ENCODE results near the gene OTOG. TPM values are rescaled to one million over a fixed set of nuclear protein-coding genes. Genes with fewer than 3 reads are reported as not detected.

OTOG gene
- total and polyA plus RNA-seq, 2 donors (not counting 3 experiments of a cell fraction or from before 2014, with no cell fraction given) = not detected

GRCh38 chr11:17522655-17523054 lies 24.4 kb upstream of the OTOG start:
- Histone ChIP-seq H3K4me3 (replicated peaks in 1 of 3; ENCODE audit: insufficient read depth in 1 of 3, low read depth in 1 of 3, low read length in 3 of 3) (no peak overlapping the region), H4K20me1 (replicated peaks; ENCODE audit: control insufficient read depth, extremely low read depth, insufficient read depth, low read length) (no peaks in the 10 kb centered on the region), H3K79me2 (ENCODE audit: control insufficient read depth, insufficient read depth, low read length) (no peaks in the 10 kb centered on the region), H3K36me3 (ENCODE audit: control insufficient read depth in 2 of 2, extremely low read depth in 1 of 2, insufficient read depth in 2 of 2, low read length in 2 of 2) (no peaks in the 10 kb centered on the region), H3K9me3 (replicated peaks; ENCODE audit: control insufficient read depth, insufficient read depth, low read length) (no peaks in the 10 kb centered on the region), H3K9me1 (replicated peaks; ENCODE audit: control insufficient read depth, extremely low read depth, insufficient read depth, low read length) (no peaks in the 10 kb centered on the region), H3K27me3 (ENCODE audit: control insufficient read depth in 2 of 2, insufficient read depth in 2 of 2, low read length in 2 of 2) (peaks cover 0 to 3% of the 10 kb centered on the region in 2 experiments), H3K4me1 (ENCODE audit: control insufficient read depth, extremely low read depth, insufficient read depth, low read length) (no peaks in the 10 kb centered on the region), H2AFZ (ENCODE audit: low read depth, low read length) (no peak overlapping the region), H3K27ac (ENCODE audit: insufficient read depth, low read depth, low read length) (no peak overlapping the region), H3K4me2 (ENCODE audit: insufficient read depth, low read length) (no peak overlapping the region), H3K9ac (replicated peaks; ENCODE audit: extremely low read depth, insufficient read depth, low read length) (no peak overlapping the region)
- CTCF ChIA-PET = interaction anchor here (1.3 kb wide), 1 partner anchor 138 kb away, joined by 5 read pairs; no protein-coding TSS in a partner anchor
- BruUV-seq (replicated peaks) = no TSS peak
- no peak for FAIRE-seq
- DNase-seq (ENCODE audit: low read depth, low spot score) = no peak
- dilution Hi-C loops (cut with MboI; ENCODE audit: extremely low pct_ligation_motif_present, low sequenced_read_pairs) (no loop called here), intact Hi-C loops (cut with micrococcal nuclease) (no loop called here)
- TF ChIP-seq GATA2 (IDR thresholded peaks at IDR 0.05; ENCODE audit: insufficient read depth, insufficient read length, low read depth, low read length) (no peak), POLR2AphosphoS5 (IDR thresholded peaks at IDR 0.05; ENCODE audit: insufficient read depth, low read depth, low read length) (no peak), CTCF (IDR thresholded peaks at IDR 0.05; ENCODE audit: extremely low read depth in 1 of 2, insufficient read depth in 1 of 2, low read depth in 1 of 2, low read length in 2 of 2) (no peak), EZH2 (IDR thresholded peaks at IDR 0.05; ENCODE audit: borderline replicate concordance, low read depth, low read length, severe bottlenecking) (no peak)
- POLR2A ChIA-PET = no interaction called here

DNA sequence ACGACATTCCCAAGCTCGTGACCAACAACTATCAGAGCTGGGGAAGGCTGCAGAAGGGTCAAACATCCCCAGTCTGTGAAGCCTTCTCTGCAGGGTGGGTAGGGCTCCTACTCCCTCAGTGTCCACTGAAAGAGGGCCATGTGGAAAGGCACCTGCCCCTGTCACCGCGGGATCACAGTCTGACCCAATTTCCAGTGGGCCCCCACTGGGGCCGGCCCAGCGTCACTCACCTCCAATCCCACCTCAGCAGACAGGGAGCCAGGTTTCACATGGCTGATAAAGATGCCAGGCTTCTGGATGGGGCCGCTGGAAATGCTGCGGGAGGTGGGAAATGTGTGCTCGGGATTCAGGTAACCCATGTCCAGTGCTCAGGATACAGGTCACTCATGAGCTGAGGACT lies 22.8 kb upstream of the OTOG start:
- BruUV-seq (replicated peaks) = no TSS peak
- Histone ChIP-seq H2AFZ (ENCODE audit: low read depth, low read length) (no peak overlapping the region), H3K9ac (replicated peaks; ENCODE audit: extremely low read depth, insufficient read depth, low read length) (no peak overlapping the region), H3K4me1 (ENCODE audit: control insufficient read depth, extremely low read depth, insufficient read depth, low read length) (no peaks in the 10 kb centered on the region), H3K27me3 (ENCODE audit: control insufficient read depth in 2 of 2, insufficient read depth in 2 of 2, low read length in 2 of 2) (peaks cover 0 to 3% of the 10 kb centered on the region in 2 experiments), H3K4me2 (ENCODE audit: insufficient read depth, low read length) (no peak overlapping the region), H3K79me2 (ENCODE audit: control insufficient read depth, insufficient read depth, low read length) (no peaks in the 10 kb centered on the region), H4K20me1 (replicated peaks; ENCODE audit: control insufficient read depth, extremely low read depth, insufficient read depth, low read length) (no peaks in the 10 kb centered on the region), H3K36me3 (ENCODE audit: control insufficient read depth in 2 of 2, extremely low read depth in 1 of 2, insufficient read depth in 2 of 2, low read length in 2 of 2) (no peaks in the 10 kb centered on the region), H3K9me1 (replicated peaks; ENCODE audit: control insufficient read depth, extremely low read depth, insufficient read depth, low read length) (no peaks in the 10 kb centered on the region), H3K27ac (ENCODE audit: insufficient read depth, low read depth, low read length) (no peak overlapping the region), H3K9me3 (replicated peaks; ENCODE audit: control insufficient read depth, insufficient read depth, low read length) (no peaks in the 10 kb centered on the region), H3K4me3 (replicated peaks in 1 of 3; ENCODE audit: insufficient read depth in 1 of 3, low read depth in 1 of 3, low read length in 3 of 3) (no peak overlapping the region)
- ChIA-PET POLR2A (no interaction called here), CTCF (interaction anchor here (0.6 to 1.0 kb wide), 2 partner anchors 16 to 136 kb away, joined by 3 read pairs; partner anchors contain the start of gene KCNJ11)
- no peak for DNase-seq (ENCODE audit: low read depth, low spot score)
- TF ChIP-seq JUN (IDR thresholded peaks at IDR 0.05; ENCODE audit: borderline replicate concordance, insufficient read depth, insufficient read length, low read depth) (no peak), EZH2 (IDR thresholded peaks at IDR 0.05; ENCODE audit: borderline replicate concordance, low read depth, low read length, severe bottlenecking) (no peak), POLR2AphosphoS5 (IDR thresholded peaks at IDR 0.05; ENCODE audit: insufficient read depth, low read depth, low read length) (no peak), CTCF (IDR thresholded peaks at IDR 0.05; ENCODE audit: extremely low read depth in 1 of 2, insufficient read depth in 1 of 2, low read depth in 1 of 2, low read length in 2 of 2) (no peak)
- TF ChIP-seq, protein P1, sequence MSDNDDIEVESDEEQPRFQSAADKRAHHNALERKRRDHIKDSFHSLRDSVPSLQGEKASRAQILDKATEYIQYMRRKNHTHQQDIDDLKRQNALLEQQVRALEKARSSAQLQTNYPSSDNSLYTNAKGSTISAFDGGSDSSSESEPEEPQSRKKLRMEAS (IDR thresholded peaks at IDR 0.05; ENCODE audit: insufficient read depth, insufficient read length) = no peak
- FAIRE-seq = no peak
- dilution Hi-C loops (cut with MboI; ENCODE audit: extremely low pct_ligation_motif_present, low sequenced_read_pairs) (no loop called here), intact Hi-C loops (cut with micrococcal nuclease) (no loop called here)

All from endothelial cell of umbilical vein (primary cell).